ENCODE data around the gene TM9SF2. TPM values are rescaled to one million over a fixed set of nuclear protein-coding genes. Genes with fewer than 3 reads are reported as not detected.

Gene TM9SF2
- polyA plus RNA-seq, 2 of the 4 experiments (the other 2 are of a cell fraction), result 58.8 to 114 TPM

- no peaks in the 10 kb centered on the region for H3K4me1 ChIP-seq
- H3K4me3 ChIP-seq, result no peak overlapping the region
- H3K9me3 ChIP-seq, result no peaks in the 10 kb centered on the region
- FAIRE-seq, result no peak
- no peak for DNase-seq (ENCODE audit: low read depth in 1 of 2, low spot score in 1 of 2)
- POLR2A ChIA-PET, result no interaction called here
- H3K4me2 ChIP-seq, result no peak overlapping the region
- TF ChIP-seq ATOH8 (CRISPR knock-in tag; IDR thresholded peaks at IDR 0.05; ENCODE audit: low read depth), result no peak
- peak; percentile 79 for TF ChIP-seq ZC3H11A (IDR thresholded peaks at IDR 0.05)
- WGBS (ENCODE audit: missing lambda C conversion rate), result 57% methylated on average over 7 of the region's 7 CpGs
- no peak for ATAC-seq
- CTCF ChIA-PET, result no interaction called here
- no peak overlapping the region for H3K27ac ChIP-seq
These were observed 79.4 kb downstream of the TM9SF2 start for GRCh38 chr13:99580500-99581268.

- no peak overlapping the region for H3K4me3 ChIP-seq
- ChIA-PET CTCF (interaction anchor here (0.6 to 0.7 kb wide), 2 partner anchors 32 to 1071 kb away, joined by 3 to 4 read pairs; no protein-coding TSS in a partner anchor), POLR2A (no interaction called here)
- FAIRE-seq, result no peak
- H3K9me3 ChIP-seq, result no peaks in the 10 kb centered on the region
- TF ChIP-seq CBX8 (IDR thresholded peaks at IDR 0.05) (no peak), HOXB13 (CRISPR knock-in tag; IDR thresholded peaks at IDR 0.05; ENCODE audit: low read depth) (no peak), EP300 (IDR thresholded peaks at IDR 0.05) (no peak), RNF2 (IDR thresholded peaks at IDR 0.05; ENCODE audit: borderline replicate concordance, low read depth) (no peak), ESRRA (IDR thresholded peaks at IDR 0.05; ENCODE audit: borderline replicate concordance, low read length) (no peak), CBX2 (IDR thresholded peaks at IDR 0.05; ENCODE audit: borderline replicate concordance, low read depth) (no peak), EHMT2 (IDR thresholded peaks at IDR 0.05; ENCODE audit: low read depth) (no peak), KDM1A (IDR thresholded peaks at IDR 0.05; ENCODE audit: low read depth) (no peak), FOXS1 (CRISPR knock-in tag; IDR thresholded peaks at IDR 0.05) (no peak)
- H3K4me2 ChIP-seq, result no peak overlapping the region
- 47% methylated on average over 3 of the region's 3 CpGs for WGBS (ENCODE audit: missing lambda C conversion rate)
- no peak for ATAC-seq
- H3K27ac ChIP-seq, result no peak overlapping the region
- H3K4me1 ChIP-seq, result no peaks in the 10 kb centered on the region
- DNase-seq (ENCODE audit: low read depth in 1 of 2, low spot score in 1 of 2), result no peak
These were observed 81.2 kb downstream of the TM9SF2 start for GRCh38 chr13:99582511-99582910.

- Histone ChIP-seq H3K9me3 (no peaks in the 10 kb centered on the region), H3K27ac (no peak overlapping the region), H3K4me1 (no peaks in the 10 kb centered on the region), H3K4me3 (no peak overlapping the region), H3K4me2 (no peak overlapping the region)
- WGBS (ENCODE audit: missing lambda C conversion rate), result 93% methylated on average over 3 of the region's 3 CpGs
- no peak for ATAC-seq
- POLR2A ChIA-PET, result no interaction called here
- CTCF ChIA-PET, result interaction anchor here (1.5 kb wide), 1 partner anchor 29 kb away, joined by 3 read pairs; no protein-coding TSS in a partner anchor
- DNase-seq (ENCODE audit: low read depth in 1 of 2, low spot score in 1 of 2), result no peak
- FAIRE-seq, result no peak
- TF ChIP-seq EP300 (IDR thresholded peaks at IDR 0.05), result no peak
- TF ChIP-seq GATA3 (IDR thresholded peaks at IDR 0.05; ENCODE audit: borderline replicate concordance), result no peak
- no peak for TF ChIP-seq HOXA7 (CRISPR knock-in tag; IDR thresholded peaks at IDR 0.05)
- no peak for TF ChIP-seq MAFK (IDR thresholded peaks at IDR 0.05; ENCODE audit: partially characterized antibody)
- TF ChIP-seq, protein P1, sequence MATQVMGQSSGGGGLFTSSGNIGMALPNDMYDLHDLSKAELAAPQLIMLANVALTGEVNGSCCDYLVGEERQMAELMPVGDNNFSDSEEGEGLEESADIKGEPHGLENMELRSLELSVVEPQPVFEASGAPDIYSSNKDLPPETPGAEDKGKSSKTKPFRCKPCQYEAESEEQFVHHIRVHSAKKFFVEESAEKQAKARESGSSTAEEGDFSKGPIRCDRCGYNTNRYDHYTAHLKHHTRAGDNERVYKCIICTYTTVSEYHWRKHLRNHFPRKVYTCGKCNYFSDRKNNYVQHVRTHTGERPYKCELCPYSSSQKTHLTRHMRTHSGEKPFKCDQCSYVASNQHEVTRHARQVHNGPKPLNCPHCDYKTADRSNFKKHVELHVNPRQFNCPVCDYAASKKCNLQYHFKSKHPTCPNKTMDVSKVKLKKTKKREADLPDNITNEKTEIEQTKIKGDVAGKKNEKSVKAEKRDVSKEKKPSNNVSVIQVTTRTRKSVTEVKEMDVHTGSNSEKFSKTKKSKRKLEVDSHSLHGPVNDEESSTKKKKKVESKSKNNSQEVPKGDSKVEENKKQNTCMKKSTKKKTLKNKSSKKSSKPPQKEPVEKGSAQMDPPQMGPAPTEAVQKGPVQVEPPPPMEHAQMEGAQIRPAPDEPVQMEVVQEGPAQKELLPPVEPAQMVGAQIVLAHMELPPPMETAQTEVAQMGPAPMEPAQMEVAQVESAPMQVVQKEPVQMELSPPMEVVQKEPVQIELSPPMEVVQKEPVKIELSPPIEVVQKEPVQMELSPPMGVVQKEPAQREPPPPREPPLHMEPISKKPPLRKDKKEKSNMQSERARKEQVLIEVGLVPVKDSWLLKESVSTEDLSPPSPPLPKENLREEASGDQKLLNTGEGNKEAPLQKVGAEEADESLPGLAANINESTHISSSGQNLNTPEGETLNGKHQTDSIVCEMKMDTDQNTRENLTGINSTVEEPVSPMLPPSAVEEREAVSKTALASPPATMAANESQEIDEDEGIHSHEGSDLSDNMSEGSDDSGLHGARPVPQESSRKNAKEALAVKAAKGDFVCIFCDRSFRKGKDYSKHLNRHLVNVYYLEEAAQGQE (IDR thresholded peaks at IDR 0.05), result no peak
- no peak for TF ChIP-seq JUN (IDR thresholded peaks at IDR 0.05)
- no peak for TF ChIP-seq POLR2A (IDR thresholded peaks at IDR 0.05; ENCODE audit: low read length)
- TF ChIP-seq RAD21 (conservative IDR thresholded peaks at IDR 0.05 in 1 of 2, IDR thresholded peaks at IDR 0.05 in 1 of 2), result no peak
These were observed 84.3 kb downstream of the TM9SF2 start for GRCh38 chr13:99585609-99586008.
